GM18517 (cell line): ENCODE data around the gene MBNL3.

Source experiments
- ATAC-seq: cut with Tn5 transposase; IDR thresholded peaks from one replicate; pipeline ENCODE4 v1.9.1; 2021; ENCODE audit warnings: mild to moderate bottlenecking, moderate library complexity; ENCODE audit not compliant: unreplicated experiment

The MBNL3 gene

GRCh38 chrX:132425744-132426318 lies 63.0 kb downstream of the MBNL3 start:
- no peak for ATAC-seq

- ATAC-seq = no peak
Observed at GRCh38 chrX:132423323-132423722, 65.5 kb downstream of the MBNL3 start.

- ATAC-seq = no peak
Observed at GRCh38 chrX:132415012-132415411, 73.8 kb downstream of the MBNL3 start.

- no peak for ATAC-seq
Observed at GRCh38 chrX:132414404-132414803, 74.4 kb downstream of the MBNL3 start.

- ATAC-seq = no peak
Observed at GRCh38 chrX:132413459-132413858, 75.4 kb downstream of the MBNL3 start.

GRCh38 chrX:132412208-132412607 lies 76.6 kb downstream of the MBNL3 start:
- no peak for ATAC-seq

GRCh38 chrX:132411310-132411977 lies 77.4 kb downstream of the MBNL3 start:
- no peak for ATAC-seq

GRCh38 chrX:132409780-132410556 lies 78.9 kb downstream of the MBNL3 start:
- ATAC-seq = no peak

GRCh38 chrX:132407691-132408090 lies 81.1 kb downstream of the MBNL3 start:
- no peak for ATAC-seq

GRCh38 chrX:132406106-132406505 lies 82.7 kb downstream of the MBNL3 start:
- no peak for ATAC-seq

- no peak for ATAC-seq
Observed at GRCh38 chrX:132404266-132404665, 84.6 kb downstream of the MBNL3 start.

- ATAC-seq = no peak
Observed at GRCh38 chrX:132401935-132402334, 86.9 kb downstream of the MBNL3 start.

GRCh38 chrX:132400706-132401105 lies 88.1 kb downstream of the MBNL3 start:
- ATAC-seq = no peak

GRCh38 chrX:132395645-132396044 lies 93.2 kb downstream of the MBNL3 start:
- no peak for ATAC-seq

GRCh38 chrX:132395026-132395425 lies 93.8 kb downstream of the MBNL3 start:
- ATAC-seq = no peak

GRCh38 chrX:132394591-132394990 lies 94.2 kb downstream of the MBNL3 start:
- no peak for ATAC-seq

- no peak for ATAC-seq
Observed at GRCh38 chrX:132393992-132394391, 94.8 kb downstream of the MBNL3 start.

GRCh38 chrX:132393485-132393884 lies 95.4 kb downstream of the MBNL3 start:
- ATAC-seq = no peak

- no peak for ATAC-seq
Observed at GRCh38 chrX:132393085-132393484, 95.8 kb downstream of the MBNL3 start.

- ATAC-seq = no peak
Observed at GRCh38 chrX:132390792-132391191, 98.0 kb downstream of the MBNL3 start.

- ATAC-seq = no peak
Observed at GRCh38 chrX:132389480-132389879, 99.4 kb downstream of the MBNL3 start.

GRCh38 chrX:132388371-132388770 lies 100.5 kb downstream of the MBNL3 start:
- no peak for ATAC-seq
